ENCODE results near the gene ALAS1.

The ALAS1 gene

DNA sequence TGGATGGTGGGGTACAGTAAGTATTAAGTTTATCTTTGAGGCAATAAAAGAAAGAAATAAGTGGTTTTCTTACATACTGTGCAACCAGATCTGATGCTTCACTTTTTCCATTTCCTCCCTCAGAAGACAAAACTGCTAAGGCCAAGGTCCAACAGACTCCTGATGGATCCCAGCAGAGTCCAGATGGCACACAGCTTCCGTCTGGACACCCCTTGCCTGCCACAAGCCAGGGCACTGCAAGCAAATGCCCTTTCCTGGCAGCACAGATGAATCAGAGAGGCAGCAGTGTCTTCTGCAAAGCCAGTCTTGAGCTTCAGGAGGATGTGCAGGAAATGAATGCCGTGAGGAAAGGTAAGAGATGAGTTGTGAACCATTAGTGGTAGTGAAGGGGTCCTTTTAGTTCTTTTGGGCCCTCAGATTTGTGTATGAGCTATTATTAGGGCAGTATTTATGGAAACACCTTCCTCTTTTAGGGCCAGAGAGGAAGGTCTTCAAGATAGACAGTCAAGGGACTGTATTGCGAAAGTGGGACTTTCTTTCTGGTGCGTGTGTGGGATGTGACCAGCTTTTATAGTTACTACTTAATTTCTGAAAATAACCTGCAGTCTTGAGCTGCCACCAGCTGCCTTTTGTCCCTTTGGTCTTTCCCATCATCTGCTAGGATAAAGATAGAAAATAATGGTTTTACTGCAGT is 4.6 kb downstream of the ALAS1 start:
- DNase-seq: no peak

GRCh38 chr3:52203701-52204100 is 5.7 kb downstream of the ALAS1 start:
- no peak for DNase-seq

DNA sequence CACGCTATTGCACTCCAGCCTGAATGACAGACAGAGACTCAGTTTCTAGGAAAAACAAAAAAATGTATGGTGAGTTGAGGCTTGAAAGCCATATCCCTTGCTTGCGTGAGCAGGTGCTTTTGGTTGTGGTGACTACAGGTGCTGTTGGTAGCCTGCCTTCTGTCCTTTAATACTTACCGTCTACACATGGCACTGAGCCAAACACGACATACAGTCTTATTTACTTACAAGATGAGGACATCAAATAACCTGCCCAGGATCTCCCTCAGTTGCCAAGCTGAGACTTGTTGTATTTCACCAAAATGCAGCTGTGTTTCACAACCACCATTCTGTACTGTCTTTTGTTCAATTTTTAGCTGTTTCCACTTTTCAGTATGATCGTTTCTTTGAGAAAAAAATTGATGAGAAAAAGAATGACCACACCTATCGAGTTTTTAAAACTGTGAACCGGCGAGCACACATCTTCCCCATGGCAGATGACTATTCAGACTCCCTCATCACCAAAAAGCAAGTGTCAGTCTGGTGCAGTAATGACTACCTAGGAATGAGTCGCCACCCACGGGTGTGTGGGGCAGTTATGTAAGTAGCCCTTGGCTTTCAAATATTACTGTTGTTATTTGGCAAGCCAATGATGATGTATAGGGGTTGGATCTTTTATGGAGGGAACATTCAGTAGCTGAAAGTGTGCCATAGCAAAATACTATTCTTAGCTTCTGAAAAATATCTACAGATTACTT is 6.5 kb downstream of the ALAS1 start:
- DNase-seq: no peak

GRCh38 chr3:52205727-52206372 is 7.9 kb downstream of the ALAS1 start:
- DNase-seq: no peak

- no peak for DNase-seq
Observed at GRCh38 chr3:52208556-52208955, 10.6 kb downstream of the ALAS1 start.

DNA sequence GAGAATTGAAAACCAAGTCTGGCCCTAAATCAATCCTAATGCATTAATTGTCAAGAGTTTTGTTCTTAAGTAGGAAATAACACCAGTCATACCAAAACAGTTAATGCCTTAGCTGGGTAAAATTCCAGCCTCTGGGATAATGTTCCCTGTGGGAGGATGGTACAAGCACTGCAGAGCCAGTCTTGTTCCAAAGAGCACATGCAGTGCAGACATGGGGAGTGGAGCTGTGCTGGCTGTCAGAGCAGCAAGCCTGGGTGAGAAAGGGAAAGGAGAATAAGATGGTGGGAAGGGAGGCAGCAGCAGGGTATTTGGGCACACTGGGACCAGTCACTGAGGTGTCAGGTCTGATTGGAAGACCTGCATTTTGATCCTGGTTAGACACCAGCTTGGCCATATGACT is 12.1 kb downstream of the ALAS1 start:
- DNase-seq: no peak

GRCh38 chr3:52210550-52211046 is 12.6 kb downstream of the ALAS1 start:
- DNase-seq: no peak

GRCh38 chr3:52211268-52211891 is 13.4 kb downstream of the ALAS1 start:
- DNase-seq: no peak

GRCh38 chr3:52213005-52213404 is 15.0 kb downstream of the ALAS1 start:
- DNase-seq: no peak

DNA sequence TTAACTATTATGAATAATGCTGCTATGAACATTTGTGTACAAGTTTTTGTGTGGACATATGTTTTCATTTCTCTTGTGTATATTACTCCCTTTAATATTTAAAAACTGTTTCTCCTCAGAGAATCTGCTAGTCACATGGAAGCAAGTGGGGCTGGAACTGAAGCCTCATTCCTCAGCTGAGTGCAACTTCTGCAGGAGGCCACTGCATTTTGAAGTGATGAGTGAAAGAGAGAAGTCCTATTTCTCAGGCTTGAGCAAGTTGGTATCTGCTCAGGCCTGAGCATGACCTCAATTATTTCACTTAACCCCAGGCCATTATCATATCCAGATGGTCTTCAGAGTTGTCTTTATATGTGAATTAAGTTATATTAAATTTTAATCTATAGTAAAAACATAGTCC is 15.9 kb downstream of the ALAS1 start:
- no peak for DNase-seq

DNA sequence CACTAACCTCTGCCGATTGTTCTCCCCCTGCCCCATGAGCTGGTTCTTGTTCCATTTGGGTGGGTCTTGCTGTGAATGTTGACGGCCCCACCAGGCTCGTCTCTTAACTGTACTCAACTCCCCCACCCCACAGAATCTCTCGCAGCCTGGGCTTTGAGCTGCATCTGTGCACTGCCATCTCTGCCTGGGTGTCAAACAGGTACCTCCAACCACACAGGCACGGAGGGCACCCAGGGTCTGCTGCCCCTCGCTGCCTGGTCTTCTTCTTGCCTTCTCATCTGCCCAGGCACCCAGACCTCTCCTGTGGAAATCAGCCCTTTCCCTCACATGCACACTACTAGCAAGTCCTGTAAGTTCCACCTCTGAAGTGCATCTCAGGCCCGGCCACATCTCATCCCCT is 17.4 kb downstream of the ALAS1 start:
- no peak for DNase-seq

DNA sequence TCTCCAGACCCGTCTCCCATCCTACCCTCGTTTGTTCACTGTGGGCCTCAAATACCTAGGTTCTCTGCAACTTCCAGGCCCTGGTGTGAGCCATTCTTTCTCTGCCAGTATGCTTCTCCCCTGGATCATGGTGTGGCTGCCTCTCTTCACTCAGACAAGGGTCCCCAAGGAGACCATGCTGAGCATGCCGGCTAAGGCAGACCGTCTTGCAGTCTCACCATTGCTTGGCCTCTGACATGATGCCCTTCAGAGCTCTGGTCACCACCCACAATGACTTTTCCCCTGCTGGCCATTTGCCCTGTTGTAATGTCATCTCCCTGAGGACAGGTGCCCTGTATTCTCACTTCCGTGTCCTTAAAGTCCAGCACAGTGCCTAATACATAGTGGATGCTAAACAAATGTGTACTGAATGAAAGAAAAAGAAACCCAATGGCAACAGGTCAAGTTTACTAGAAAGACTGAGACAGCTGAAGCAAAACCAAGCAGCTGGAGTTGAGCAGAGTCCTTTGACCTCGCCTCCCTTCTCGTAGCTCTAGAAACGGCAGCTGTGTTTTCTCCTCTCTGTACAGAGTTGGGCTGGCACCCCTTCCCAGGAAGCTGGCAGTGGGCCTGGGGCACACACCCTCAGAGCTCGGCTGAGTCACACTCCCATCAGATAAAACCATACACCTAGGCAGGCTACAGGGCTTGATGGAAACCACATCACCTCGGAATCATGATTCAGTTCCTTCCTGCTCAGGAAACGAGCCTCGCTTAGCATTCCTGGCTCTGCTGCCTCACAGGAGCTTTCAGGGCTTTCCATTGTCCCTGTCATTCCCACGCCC is 18.8 kb downstream of the ALAS1 start:
- no peak for DNase-seq

DNA sequence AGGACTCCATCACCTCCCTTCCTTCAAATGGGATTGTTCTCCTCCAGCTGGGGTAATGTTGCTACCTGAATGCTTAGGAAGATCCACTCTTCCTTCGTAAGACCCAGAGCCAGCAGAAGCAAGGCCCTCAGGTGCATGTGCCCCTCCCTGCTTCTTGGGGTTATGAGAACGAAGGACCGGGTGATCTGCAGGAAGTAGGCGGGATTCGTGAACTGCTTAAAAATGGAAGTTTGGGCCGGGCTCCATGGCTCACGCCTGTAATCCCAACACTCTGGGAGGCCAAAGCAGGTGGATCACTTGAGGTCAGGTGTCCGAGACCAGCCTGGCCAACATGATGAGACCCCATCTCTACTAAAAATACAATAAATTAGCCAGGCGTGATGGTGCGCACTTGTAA is 19.4 kb downstream of the ALAS1 start:
- DNase-seq: no peak

DNA sequence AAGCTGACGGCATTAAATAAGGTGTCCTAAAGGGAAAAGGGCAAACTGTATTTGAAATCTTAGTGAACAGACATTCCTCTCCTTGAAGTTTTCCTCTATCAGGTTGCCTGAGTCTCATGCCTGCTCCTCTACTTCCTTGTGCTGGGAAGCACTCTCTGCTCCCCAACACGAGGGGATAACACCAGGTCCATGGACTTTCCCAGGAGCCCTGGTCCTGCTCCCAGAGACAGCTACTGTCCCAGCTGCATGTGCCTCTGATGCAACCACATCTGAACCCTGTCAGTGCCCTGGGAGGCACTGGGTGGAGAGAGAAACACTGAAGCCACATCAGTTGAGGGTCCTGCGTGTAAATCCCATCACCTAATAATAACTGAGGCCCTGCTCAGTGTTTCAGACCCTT is 20.1 kb downstream of the ALAS1 start:
- DNase-seq: no peak

DNA sequence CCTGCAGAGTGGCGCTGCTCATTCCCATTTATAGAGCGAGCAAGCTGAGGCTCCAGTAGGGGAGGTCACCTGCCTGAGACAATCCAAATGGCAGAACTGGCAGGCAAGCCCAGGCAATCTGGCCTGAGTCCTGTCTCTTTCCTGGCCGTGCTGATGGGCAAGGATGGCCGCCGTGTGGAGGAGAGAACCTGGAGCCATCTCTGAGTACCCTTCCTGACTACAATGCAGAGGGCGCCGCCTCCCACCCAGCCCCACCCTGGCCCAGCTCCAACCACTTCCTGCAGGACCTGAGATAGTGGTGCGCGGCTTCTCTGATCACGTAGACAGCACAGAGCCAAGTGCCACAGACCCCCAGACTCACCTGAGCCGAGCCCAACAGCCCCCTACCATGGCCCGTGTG is 20.5 kb downstream of the ALAS1 start:
- DNase-seq: no peak

- DNase-seq: no peak
Observed at GRCh38 chr3:52218937-52219650, 21.1 kb downstream of the ALAS1 start.

DNA sequence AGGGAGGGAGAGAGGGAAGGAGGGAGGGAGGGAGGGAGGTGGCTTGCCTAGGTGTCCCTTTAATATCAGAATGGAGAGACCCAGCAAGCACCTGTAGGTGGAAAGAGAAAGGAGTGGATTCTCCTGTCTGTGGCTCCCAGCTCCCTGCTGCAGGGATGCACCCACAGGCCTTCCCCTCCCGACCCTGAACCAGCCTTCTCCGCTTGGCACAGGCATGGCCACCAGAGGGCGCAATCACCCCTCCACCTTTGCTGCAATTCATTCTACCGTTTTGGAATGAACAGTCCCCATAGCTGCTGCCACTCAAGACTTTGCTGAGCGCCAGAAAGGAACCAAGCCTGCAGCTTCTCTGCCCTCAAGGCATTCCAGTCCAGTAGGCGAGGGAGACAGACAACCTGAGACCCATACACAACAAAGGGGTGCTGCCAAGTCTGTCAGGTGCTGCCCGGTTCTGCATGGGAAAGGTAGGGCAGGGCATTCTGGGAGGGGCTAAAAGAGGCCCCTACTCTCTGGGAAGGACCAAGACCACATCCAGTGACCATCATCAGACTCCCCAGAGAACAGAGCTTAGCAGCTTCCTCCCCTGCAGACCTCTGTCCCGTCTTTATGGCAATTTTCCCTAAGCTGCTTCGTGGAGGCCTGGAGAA is 22.5 kb downstream of the ALAS1 start:
- peak; percentile 29 for DNase-seq

GRCh38 chr3:52221141-52221562 is 23.2 kb downstream of the ALAS1 start:
- no peak for DNase-seq

GRCh38 chr3:52221563-52222318 is 23.8 kb downstream of the ALAS1 start:
- peak; percentile 23 for DNase-seq
